MM.1S (cell line): ENCODE results near the gene SH3PXD2A.

Experiments
- CTCF ChIP-seq: fragments of 300-600 bp; sonication (generic); IDR thresholded peaks from 2 replicates; pipeline ENCODE4 v1.5.1; 2016; ENCODE audit warnings: antibody characterized with exemption, low read length, mixed read lengths
- EZH2phosphoT487 ChIP-seq: fragments of 300-600 bp; sonication (generic); IDR thresholded peaks from 2 replicates; pipeline ENCODE4 v1.6.1; 2018; ENCODE audit warnings: antibody characterized with exemption, low read length

- TF ChIP-seq CTCF (no peak), EZH2phosphoT487 (no peak)
These were observed 22.5 kb upstream of the SH3PXD2A start for GRCh38 chr10:103877861-103878260.
